Activated CD4-positive, alpha-beta T cell treated with anti-CD3 and anti-CD28 coated beads for 36 hours (primary cell): ENCODE measurements around the gene TMTC3. TPM values are rescaled to one million over a fixed set of nuclear protein-coding genes. Genes with fewer than 3 reads are reported as not detected.

Source experiments
- ATAC-seq: fragments of 200-7000 bp; cut with Tn5 transposase; one replicate; pipeline ENCODE4 v1.10.0; 2021; ENCODE audit warnings: mild to moderate bottlenecking, moderate library complexity
- CTCF ChIA-PET: fragments of 350-600 bp; sonication (Branson Sonifier 250); formaldehyde crosslinking; loops from one replicate; lab custom pipeline; 2021; ENCODE audit warnings: antibody characterized with exemption; lab: Charles Lee
- POLR2A ChIA-PET: fragments of 350-600 bp; sonication (Branson Sonifier 250); formaldehyde crosslinking; loops from one replicate; lab custom pipeline; 2021; ENCODE audit warnings: antibody characterized with exemption, inconsistent platforms; lab: Charles Lee
- DNase-seq: peaks from one replicate; pipeline ENCODE4 v3.0.0-alpha.2; 2020
- H3K27ac Mint-ChIP-seq: one replicate; pipeline ENCODE4 v1.8.0; 2021; ENCODE audit warnings: mixed read lengths
- H3K27me3 Mint-ChIP-seq: one replicate; pipeline ENCODE4 v1.8.0; 2021; ENCODE audit warnings: mixed read lengths
- H3K36me3 Mint-ChIP-seq: one replicate; pipeline ENCODE4 v1.8.0; 2021; ENCODE audit warnings: low read depth, mixed read lengths
- H3K4me1 Mint-ChIP-seq: one replicate; pipeline ENCODE4 v1.8.0; 2021; ENCODE audit warnings: mixed read lengths
- H3K4me3 Mint-ChIP-seq: one replicate; pipeline ENCODE4 v1.8.0; 2021; ENCODE audit warnings: mild to moderate bottlenecking, moderate library complexity, mixed read lengths
- H3K9me3 Mint-ChIP-seq: one replicate; pipeline ENCODE4 v1.8.0; 2021; ENCODE audit warnings: low read depth, mixed read lengths
- intact Hi-C, 2 experiments: fragments of 100-400 bp; cut with DNase I in 1 of 2; cut with micrococcal nuclease in 1 of 2; formaldehyde crosslinking; loops; one replicate each; pipeline versions ENCODE4 v1.14.2 to v1.15.1; 2022 to 2024; cut with DNase I, micrococcal nuclease
- total RNA-seq, 2 experiments: library from RNA; stranded (reverse); gene quantifications; one replicate each; pipeline ENCODE4 v1.2.3, GENCODE V29; 2021

Gene TMTC3
- total RNA-seq, 2 experiments from 2014 or later, result 5.8 to 6.2 TPM

DNA sequence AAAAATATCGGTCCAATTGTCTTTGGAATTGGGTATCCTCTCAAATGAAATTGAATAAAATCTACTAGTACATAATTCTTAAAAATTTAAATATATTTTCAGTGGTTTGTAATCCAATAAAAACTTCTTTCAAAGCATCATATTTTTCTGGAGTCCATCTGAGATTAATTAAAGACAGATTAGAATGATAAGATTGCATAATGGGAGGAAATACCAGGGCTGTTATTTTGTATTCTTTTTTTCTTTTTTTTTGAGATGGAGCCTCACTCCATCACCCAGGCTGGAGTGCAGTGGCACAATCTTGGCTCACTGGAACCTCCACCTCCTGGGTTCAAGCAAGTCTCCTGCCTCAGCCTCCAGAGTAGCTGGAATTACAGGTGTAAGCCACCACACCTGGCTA, 103.8 kb downstream of the TMTC3 start:
- Mint-ChIP-seq H3K9me3 (no peaks in the 10 kb centered on the region), H3K4me3 (no peak overlapping the region), H3K27ac (no peak overlapping the region), H3K4me1 (peaks cover 20% of the 10 kb centered on the region), H3K27me3 (peaks cover 16% of the 10 kb centered on the region), H3K36me3 (peaks cover 5% of the 10 kb centered on the region)
- POLR2A ChIA-PET, result no interaction called here
- intact Hi-C loops, result loop anchor here in 1 of 2 experiments (10.0 kb wide), 1 partner anchor 1249 kb away; no protein-coding TSS in a partner anchor
- ATAC-seq (no peak), DNase-seq (no peak)
- CTCF ChIA-PET, result interaction anchor here (0.6 kb wide), 1 partner anchor 79 kb away, joined by 4 read pairs; no protein-coding TSS in a partner anchor

DNA sequence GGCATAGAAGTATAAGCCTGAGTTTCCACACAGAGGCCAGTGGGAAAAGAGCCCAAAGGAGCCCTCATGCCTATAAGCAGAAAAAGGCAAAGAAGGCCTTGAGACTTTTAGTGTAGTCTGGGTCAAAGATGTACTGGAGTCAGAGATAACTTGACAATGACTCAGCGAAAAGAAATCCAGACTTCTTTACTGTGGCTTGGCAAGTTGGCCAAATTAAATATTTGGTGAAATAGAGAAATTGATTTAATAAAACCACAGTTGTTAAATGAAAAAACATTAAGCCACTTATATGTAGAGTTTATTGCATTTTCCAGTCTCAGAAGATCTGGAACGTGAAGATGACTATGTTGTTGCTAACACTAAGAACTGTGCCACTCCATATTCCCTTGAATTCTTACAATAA, 105.1 kb downstream of the TMTC3 start:
- H3K4me3 Mint-ChIP-seq, result no peak overlapping the region
- intact Hi-C loops, result loop anchor here in 1 of 2 experiments (10.0 kb wide), 1 partner anchor 1248 kb away; no protein-coding TSS in a partner anchor
- peaks cover 10% of the 10 kb centered on the region for H3K4me1 Mint-ChIP-seq
- ChIA-PET POLR2A (no interaction called here), CTCF (no interaction called here)
- peaks cover 5% of the 10 kb centered on the region for H3K36me3 Mint-ChIP-seq
- no peak overlapping the region for H3K27ac Mint-ChIP-seq
- no peaks in the 10 kb centered on the region for H3K9me3 Mint-ChIP-seq
- peaks cover 16% of the 10 kb centered on the region for H3K27me3 Mint-ChIP-seq
- ATAC-seq, result no peak
- DNase-seq, result no peak

DNA sequence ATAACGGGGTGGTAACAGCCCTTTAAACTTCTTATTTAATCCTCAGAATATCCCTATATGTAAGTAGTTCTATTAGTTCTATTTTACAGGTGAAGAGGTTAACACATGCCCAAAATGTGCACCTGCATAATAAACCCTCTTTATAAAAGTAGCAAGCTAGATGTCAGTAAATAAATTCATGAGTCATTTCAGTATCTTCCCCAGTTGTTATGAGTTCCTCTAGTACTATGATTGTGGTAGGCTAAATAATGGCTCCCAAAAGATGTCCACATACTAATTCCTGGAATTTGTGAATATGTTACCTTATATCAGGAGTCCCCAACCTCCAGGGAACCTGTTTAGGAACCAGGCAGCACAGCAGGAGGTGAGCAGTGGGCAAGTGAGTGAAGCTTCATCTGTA, 106.5 kb downstream of the TMTC3 start:
- intact Hi-C loops, result loop anchor here in 1 of 2 experiments (10.0 kb wide), 1 partner anchor 1246 kb away; no protein-coding TSS in a partner anchor
- DNase-seq (no peak), ATAC-seq (no peak)
- Mint-ChIP-seq H3K9me3 (no peaks in the 10 kb centered on the region), H3K27me3 (peaks cover 16% of the 10 kb centered on the region), H3K4me3 (no peak overlapping the region), H3K4me1 (no peaks in the 10 kb centered on the region), H3K27ac (no peak overlapping the region), H3K36me3 (peaks cover 5% of the 10 kb centered on the region)
- ChIA-PET CTCF (no interaction called here), POLR2A (no interaction called here)

Other genes starting within 250 kb of the TMTC3 start
- under 1 TPM; 0.11 TPM for gene C12orf50, start 112.9 kb upstream of the TMTC3 start, total RNA-seq
- gene CEP290, start 219 bp upstream of the TMTC3 start, total RNA-seq, result 10 to 100 TPM; 15.5 to 17.0 TPM